GM19452 (cell line): ENCODE data around the gene CT45A9.
"Not testable (repeated sequence)": the region's sequence is repeated elsewhere in the genome, so short reads cannot be mapped to it uniquely, and the experiment has no call there.

ENCODE experiments used
- ATAC-seq: cut with Tn5 transposase; IDR thresholded peaks from one replicate; pipeline ENCODE4 v1.9.1; 2021; ENCODE audit not compliant: unreplicated experiment

CT45A9 gene, protein sequence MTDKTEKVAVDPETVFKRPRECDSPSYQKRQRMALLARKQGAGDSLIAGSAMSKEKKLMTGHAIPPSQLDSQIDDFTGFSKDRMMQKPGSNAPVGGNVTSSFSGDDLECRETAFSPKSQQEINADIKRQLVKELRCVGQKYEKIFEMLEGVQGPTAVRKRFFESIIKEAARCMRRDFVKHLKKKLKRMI

GRCh38 chrX:135871712-135872111, at the start of gene CT45A9:
Gene CT45A9, minus strand, starts transcription at chrX:135871812. Its CDS starts 3,751 bp downstream, at chrX:135868061.
- ATAC-seq: not testable (repeated sequence)

GRCh38 chrX:135920516-135920915, 48.9 kb upstream of the CT45A9 start:
- not testable (repeated sequence) for ATAC-seq

GRCh38 chrX:135914404-135914803, 42.8 kb upstream of the CT45A9 start:
- no peak for ATAC-seq

DNA sequence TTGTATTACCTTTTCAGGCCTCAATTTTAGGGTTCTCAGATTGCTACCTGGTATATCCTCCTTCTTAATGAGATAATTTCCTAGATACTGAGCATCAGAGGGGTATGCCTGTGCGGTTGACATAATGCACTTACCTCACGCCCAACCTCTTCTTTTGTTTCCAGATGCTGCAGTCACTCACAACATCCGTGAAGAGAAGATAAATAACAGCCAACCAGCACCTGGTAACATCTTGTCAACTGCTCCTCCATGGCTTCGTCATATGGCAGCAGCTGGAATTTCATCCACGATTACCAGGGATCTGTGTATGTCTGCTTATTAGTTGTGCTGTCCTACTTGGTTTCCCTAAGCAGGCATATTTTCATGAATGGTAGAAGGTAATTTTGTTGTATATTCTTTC, 38.6 kb upstream of the CT45A9 start:
- ATAC-seq: no peak

DNA sequence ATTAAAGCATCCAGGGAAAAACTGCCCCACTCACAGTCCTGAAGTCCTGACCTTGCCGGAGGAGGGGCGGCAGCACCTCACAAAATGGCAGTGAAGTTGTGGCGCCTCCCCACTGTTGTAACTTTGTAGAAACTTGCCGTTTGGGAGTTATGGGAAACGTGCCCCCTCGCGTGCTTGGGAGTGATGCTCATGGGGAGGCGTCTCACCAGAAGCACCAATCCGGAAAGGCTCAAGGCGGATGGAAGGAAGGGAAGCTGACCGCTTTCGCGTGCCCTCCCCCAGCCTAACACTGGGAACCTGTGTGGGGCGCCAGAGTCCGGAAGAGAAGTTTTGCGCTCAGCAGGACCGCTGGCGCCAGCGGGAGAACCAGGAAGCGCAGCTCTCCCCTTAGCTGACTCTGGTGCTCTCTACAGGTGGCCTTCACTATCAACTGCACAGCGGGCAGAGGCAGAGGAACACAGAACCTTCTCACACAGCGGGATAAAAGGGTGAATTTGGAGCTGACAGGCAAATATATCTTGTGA, 21.7 kb upstream of the CT45A9 start, which contains the start of the genes CT45A10 and SAGE1:
TSS of gene CT45A10 (minus strand) at position 151 of the 524 bp plus-strand sequence. CDS start 8,100 bp downstream, outside the sequence.
TSS of gene SAGE1 (plus strand) at position 423 of the 524 bp plus-strand sequence. CDS start 2,527 bp downstream, outside the sequence.
- ATAC-seq: no peak

DNA sequence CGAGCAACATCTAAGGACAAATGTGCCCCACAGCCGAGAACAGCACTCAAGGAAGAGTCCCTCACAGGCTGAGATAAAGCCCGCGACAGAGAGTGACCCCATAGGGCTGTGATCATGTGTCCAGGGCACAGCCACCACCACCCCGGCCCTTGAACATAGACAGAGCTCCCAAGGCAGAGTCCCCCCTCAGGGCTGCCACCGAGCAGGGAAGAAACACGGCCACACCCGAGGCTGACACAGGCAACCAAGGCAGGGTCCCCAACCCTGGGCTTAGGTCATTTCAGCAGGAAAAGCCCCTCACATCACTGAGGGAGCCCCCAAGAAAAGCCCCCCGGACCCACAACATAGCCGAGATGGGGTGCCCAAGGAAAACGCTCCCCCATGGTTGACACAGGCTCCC, 21.2 kb upstream of the CT45A9 start:
- ATAC-seq: no peak

DNA sequence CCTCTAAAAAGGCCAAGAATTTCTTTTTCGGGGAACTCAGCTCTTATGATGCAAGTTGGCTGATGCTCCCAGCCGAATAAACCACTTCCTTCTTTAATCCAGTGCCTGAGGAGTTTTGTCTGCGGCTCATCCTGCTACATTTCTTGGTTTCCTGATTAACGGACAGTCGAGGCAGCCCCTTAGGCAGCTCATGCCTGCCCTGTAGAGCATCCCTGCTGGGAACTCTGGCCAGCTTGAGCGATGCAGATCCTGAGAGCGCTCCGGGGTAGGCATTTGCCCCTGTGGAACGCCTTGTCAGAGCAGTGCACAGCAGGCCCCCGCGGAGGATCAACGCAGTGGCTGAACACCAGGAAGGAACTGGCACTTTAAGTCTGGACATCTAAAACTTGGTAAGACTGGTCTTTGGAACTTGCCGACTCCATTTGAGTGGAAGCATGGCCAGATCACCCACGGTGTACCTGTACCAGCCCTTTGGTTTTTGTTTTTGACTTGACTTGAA, 18.5 kb upstream of the CT45A9 start:
- ATAC-seq: no peak

GRCh38 chrX:135888976-135889375, 17.4 kb upstream of the CT45A9 start:
- ATAC-seq: not testable (repeated sequence)

DNA sequence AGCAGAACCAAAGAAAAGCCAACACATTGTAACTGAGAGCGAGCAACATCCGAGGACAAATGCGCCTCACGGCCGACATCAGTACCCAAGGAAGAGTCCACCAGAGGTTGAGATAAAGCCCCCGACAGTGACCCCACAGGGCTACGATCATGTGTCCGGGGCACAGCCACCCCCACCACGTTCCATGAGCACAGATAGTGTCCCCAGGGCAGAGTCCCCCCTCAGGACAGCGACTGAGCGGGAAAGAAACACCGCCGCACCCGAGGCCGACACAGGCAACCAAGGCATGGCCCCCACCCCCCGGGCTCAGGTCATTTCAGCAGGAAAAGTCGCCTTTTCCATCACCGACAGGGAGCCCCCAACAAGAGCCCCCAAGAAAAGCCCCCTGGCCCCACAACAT, 16.6 kb upstream of the CT45A9 start:
- not testable (repeated sequence) for ATAC-seq

DNA sequence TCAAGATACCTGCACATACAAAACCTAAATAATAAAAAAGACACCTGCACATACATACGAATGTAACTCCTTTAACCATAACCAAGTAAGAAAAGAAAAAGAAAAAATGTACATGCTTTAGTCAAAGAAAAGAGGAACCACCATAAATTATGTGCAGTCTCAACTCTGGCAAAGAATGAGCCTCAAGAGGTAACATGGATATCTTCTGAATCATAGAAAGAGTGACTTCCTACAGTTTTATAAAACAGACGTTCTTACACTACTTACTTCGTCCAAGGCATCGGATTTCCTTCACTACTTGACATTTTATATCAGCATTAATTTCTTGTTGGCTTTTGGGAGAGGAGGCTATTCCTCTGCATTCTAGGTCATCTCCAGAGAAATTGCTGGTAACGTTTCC, 11.1 kb upstream of the CT45A9 start:
- ATAC-seq: not testable (repeated sequence)

GRCh38 chrX:135854438-135854837, 17.2 kb downstream of the CT45A9 start, which contains the start of gene CT45A8:
Gene CT45A8, minus strand, starts transcription at chrX:135854538. Its CDS starts 3,755 bp downstream, at chrX:135850783.
- ATAC-seq: not testable (repeated sequence)

GRCh38 chrX:135837180-135837579, 34.4 kb downstream of the CT45A9 start, which contains the start of gene CT45A7:
Gene CT45A7, minus strand, starts transcription at chrX:135837280. Its CDS starts 3,747 bp downstream, at chrX:135833533.
- ATAC-seq: not testable (repeated sequence)

- ATAC-seq: not testable (repeated sequence)
These were observed 51.7 kb downstream of the CT45A9 start, which contains the start of gene CT45A2 for GRCh38 chrX:135819912-135820311. Gene CT45A2, minus strand, starts transcription at chrX:135820012. Its CDS starts 3,747 bp downstream, at chrX:135816265.
